ENCODE results near the gene AP3S1.

DNA sequence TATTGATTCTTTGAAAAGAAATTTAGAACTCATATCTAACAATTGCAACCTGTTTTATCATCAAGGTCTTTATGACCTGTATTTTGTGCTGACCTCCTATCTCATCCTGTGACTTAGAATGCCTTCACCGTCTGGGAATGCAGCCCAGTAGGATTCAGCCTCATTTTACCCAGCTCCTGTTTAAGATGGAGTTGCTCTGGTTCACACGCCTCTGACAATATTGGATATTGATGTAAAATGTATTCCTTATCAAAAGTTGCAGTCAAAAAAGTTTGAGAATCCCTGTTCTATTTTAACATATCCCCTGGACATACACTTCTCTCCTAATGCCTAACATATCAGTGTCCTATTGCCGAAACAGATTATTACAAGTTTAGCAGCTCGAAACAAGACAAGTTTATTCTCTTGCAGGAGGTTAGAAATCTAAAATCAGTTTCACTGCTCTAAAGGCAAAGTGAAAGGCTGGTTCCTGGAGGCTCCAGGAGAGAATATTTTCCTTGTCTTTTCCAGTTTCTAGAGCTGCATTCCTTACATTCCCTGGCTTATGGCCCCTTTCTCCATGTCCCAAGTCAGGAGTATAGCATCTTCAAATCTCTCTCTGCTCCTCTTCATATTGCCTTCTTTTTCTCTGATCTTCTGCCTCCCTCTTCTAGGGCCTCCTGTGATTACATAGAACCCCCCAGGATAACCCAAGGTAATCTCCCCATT is 89.0 kb downstream of the AP3S1 start:
- TF ChIP-seq, protein P1, sequence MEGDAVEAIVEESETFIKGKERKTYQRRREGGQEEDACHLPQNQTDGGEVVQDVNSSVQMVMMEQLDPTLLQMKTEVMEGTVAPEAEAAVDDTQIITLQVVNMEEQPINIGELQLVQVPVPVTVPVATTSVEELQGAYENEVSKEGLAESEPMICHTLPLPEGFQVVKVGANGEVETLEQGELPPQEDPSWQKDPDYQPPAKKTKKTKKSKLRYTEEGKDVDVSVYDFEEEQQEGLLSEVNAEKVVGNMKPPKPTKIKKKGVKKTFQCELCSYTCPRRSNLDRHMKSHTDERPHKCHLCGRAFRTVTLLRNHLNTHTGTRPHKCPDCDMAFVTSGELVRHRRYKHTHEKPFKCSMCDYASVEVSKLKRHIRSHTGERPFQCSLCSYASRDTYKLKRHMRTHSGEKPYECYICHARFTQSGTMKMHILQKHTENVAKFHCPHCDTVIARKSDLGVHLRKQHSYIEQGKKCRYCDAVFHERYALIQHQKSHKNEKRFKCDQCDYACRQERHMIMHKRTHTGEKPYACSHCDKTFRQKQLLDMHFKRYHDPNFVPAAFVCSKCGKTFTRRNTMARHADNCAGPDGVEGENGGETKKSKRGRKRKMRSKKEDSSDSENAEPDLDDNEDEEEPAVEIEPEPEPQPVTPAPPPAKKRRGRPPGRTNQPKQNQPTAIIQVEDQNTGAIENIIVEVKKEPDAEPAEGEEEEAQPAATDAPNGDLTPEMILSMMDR (IDR thresholded peaks at IDR 0.05) = no peak
- TF ChIP-seq POLR2A (IDR thresholded peaks at IDR 0.05) = no peak
